Pancreas (tissue), 10 donors: ENCODE results near the gene TSEN2. TPM values are rescaled to one million over a fixed set of nuclear protein-coding genes. Genes with fewer than 3 reads are reported as not detected.
A peak's percentile ranks its signal among the peaks of the same experiment; 100 is the strongest.

Source experiments
- ATAC-seq, 4 donors: fragments of 200-7000 bp; cut with Tn5 transposase; one replicate each; pipeline versions ENCODE4 v1.8.0 to v1.9.1; 2020; ENCODE audit warnings: mild to moderate bottlenecking in 4 of 4, moderate library complexity in 4 of 4
- DNase-seq, 6 donors: peaks; one replicate each; pipeline ENCODE4 v3.0.0-alpha.2; 2020
- FAIRE-seq: peaks from 2 replicates; lab custom pipeline; 2012; peaks lifted over from hg19 to GRCh38; lab: Jason Lieb, UNC
- H3K27ac ChIP-seq, 4 donors: fragments of 200-600 bp; sonication (generic); 1 replicate in 3 of 4; 2 replicates in 1 of 4; pipeline versions ENCODE4 v1.5.0 to v1.8.0; 2020
- H3K27me3 ChIP-seq, 4 donors: fragments of 200-600 bp; one replicate each; pipeline ENCODE4 v1.8.0; 2021
- H3K36me3 ChIP-seq, 3 donors: fragments of 200-600 bp; sonication (generic) in 1 of 3; one replicate each; pipeline versions ENCODE4 v1.5.0 to v1.8.0; 2020 to 2021
- H3K4me1 ChIP-seq, 3 donors: fragments of 200-600 bp; one replicate each; pipeline ENCODE4 v1.8.0; 2021
- H3K4me3 ChIP-seq, 4 donors: fragments of 200-600 bp; sonication (generic) in 2 of 4; one replicate each; pipeline versions ENCODE4 v1.5.0 to v1.8.0; 2020 to 2021
- H3K9me3 ChIP-seq, 4 donors: fragments of 200-600 bp; one replicate each; pipeline ENCODE4 v1.8.0; 2021
- CTCF ChIP-seq, 4 donors: fragments of 200-600 bp; sonication (generic) in 3 of 4; IDR thresholded peaks; one replicate each; pipeline versions ENCODE4 v1.5.0 to v1.8.0; 2021; ENCODE audit warnings: antibody characterized with exemption in 4 of 4
- whole genome bisulfite sequencing, 2 donors: extraction: QIAGEN DNeasy Blood & Tissue Kit; methylation state at CpG; one replicate each; pipeline ENCODE4 v1.1.7; 2013; 5-methylcytosine and 5-hydroxymethylcytosine counted together
- intact Hi-C, 3 donors: fragments of 100-400 bp; cut with DNase I; formaldehyde crosslinking; loops; one replicate each; pipeline versions ENCODE4 v1.11.1 to v1.14.2; 2022
- polyA plus RNA-seq, 2 donors: library from polyadenylated mRNA; stranded (reverse); fragments of 200-250 nt; gene quantifications; one replicate each; pipeline ENCODE4 v1.2.3, GENCODE V29; 2013
- total RNA-seq, 6 donors: library from RNA; stranded (reverse); fragmentation: NEBNext Ultra II Directional in 4 of 6; extraction: Animal tissue kit (Norgen Biotek cat#: 25700) in 4 of 6; gene quantifications; one replicate each; pipeline versions ENCODE4 v1.2.1 to v1.2.4, GENCODE V29; 2021 to 2023
- donor health status: healthy with polysubstance abuse.
- donor health status: DM: no; HTN: no; CAD: no; lungs with moderate emphysema.
- donor health status: DM: no; HTN: no; CAD: no.
- donor health status: control.
- donor health status: control.
- donor health status: Bipolar disorder and iron deficiency.
- donor health status: DM: yes; HTN: yes; CAD: no.
- donor health status: DM: no; HTN: no; CAD: no.
- donor health status: DM: no; HTN: no; CAD: no.
- donor health status: DM: yes; HTN: yes; CAD: no.

TSEN2 gene
- total RNA-seq (10 to 100 TPM in 2 of 6 donors, 1 to 10 TPM in 4; 8.7 to 12.8 (median 9.1) TPM), polyA plus RNA-seq (10 to 100 TPM; 15.3 to 17.0 TPM)

DNA sequence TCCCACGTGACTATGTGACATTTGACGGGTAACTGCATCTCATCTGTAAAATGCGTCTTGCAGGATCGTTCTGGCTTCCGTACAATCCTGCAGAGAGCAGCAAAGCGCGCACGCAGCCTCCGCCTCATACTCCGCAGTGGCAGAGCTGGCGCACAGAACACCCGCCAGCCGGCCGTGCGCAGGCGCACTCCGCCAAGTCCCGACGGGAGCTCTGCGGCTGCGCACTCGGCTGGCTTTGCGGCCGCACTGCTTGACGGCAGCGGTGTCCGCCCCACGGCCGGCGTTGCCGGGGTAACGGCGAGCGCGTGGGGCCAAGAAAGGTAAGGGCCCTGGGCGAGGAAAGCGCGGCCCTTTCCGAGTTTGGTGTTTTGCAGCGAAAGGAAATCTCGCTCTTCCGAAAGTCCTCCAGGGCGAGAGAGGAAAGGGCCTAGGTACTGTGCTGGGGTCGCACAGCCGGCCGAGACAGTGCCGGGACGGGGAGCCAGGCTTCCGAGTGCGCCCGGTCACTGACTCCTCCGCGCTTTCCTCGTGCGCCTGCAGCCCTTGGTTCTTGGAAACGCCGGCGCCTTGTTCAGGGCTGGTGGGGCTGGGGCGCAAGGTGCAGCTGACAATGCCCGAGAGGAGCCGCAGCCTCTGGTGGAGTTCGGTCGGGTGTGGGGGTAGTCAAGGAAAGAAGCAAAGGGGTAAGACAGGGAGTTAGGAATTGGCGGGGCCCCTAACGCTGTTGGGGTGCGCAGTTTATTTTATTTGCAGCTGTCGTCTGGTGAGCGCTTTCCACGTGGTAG, at the start of gene TSEN2:
TSEN2 (plus strand) TSS at position 283 of the 785 bp plus-strand sequence. CDS start 5,321 bp downstream, outside the sequence.
- H3K36me3 ChIP-seq, result no peaks in the 10 kb centered on the region
- no peak for FAIRE-seq

DNA sequence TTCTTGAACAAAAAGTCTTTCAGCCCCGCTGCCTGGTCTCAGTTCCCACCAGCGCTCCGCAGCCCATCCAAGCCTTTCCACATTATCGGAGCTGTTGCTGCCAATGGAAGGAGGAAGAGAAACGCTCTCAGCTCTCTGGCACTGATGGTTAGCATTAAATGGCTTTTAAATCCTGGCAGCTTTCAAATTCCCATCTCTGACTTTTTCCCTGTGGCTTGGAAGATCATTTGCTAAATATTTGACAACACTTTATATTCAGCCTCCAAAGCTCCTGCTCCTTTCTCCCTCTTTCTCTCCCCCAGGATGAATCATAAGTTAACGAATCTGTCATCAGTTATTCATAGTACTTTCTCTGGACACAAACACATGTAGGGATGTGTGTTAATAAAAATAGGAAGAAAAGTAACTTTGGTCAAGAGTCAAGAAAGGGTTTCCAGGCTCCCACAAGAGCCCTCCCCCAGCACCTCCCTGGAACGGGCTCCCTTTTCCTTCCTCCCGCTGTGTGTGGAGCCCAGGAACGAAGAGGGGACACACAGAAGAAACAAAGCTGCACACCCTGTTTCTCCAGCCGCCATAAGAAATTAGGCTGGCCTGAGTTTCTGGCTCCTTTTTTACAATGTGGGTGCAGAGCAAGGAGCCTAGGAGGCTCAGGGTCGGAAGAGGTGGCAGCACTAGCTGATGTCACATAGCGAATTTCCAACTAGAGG, 47.6 kb upstream of the TSEN2 start:
- FAIRE-seq (no peak), ATAC-seq (peak in 1 of 4 donors; percentile 9), DNase-seq (no peak)
- H3K4me3 ChIP-seq, result no peak overlapping the region
- no peaks in the 10 kb centered on the region for H3K4me1 ChIP-seq
- WGBS, 2 donors, result 51 to 64% methylated on average over 12 of the region's 12 CpGs
- intact Hi-C loops, result no loop called here
- H3K27me3 ChIP-seq, result no peaks in the 10 kb centered on the region
- no peaks in the 10 kb centered on the region for H3K9me3 ChIP-seq
- no peak overlapping the region for H3K27ac ChIP-seq
- H3K36me3 ChIP-seq, result no peaks in the 10 kb centered on the region
- no peak for TF ChIP-seq CTCF (IDR thresholded peaks at IDR 0.05)

More for the DNA sequence above, at the start of gene TSEN2:
- peak; percentile 90 to 100 (median 97) for DNase-seq
- Histone ChIP-seq H3K27ac (peak within 1 kb of the TSS; percentile 65 to 77 (median 69)), H3K9me3 (no peaks in the 10 kb centered on the region), H3K27me3 (no peaks in the 10 kb centered on the region), H3K4me1 (peaks cover 0 to 14% (median 9%) of the 10 kb centered on the region in 3 donors), H3K4me3 (peak within 1 kb of the TSS; percentile 63 to 72 (median 64))
- intact Hi-C loops, result loop anchor here in 1 of 3 donors (5.0 kb wide), 1 partner anchor 352 kb away; no protein-coding TSS in a partner anchor
- TF ChIP-seq CTCF (IDR thresholded peaks at IDR 0.05), result no peak
- ATAC-seq, result peak; percentile 90 to 99 (median 96)
- WGBS, 2 donors, result 0% methylated on average over 68 to 69 of the region's 69 CpGs

DNA sequence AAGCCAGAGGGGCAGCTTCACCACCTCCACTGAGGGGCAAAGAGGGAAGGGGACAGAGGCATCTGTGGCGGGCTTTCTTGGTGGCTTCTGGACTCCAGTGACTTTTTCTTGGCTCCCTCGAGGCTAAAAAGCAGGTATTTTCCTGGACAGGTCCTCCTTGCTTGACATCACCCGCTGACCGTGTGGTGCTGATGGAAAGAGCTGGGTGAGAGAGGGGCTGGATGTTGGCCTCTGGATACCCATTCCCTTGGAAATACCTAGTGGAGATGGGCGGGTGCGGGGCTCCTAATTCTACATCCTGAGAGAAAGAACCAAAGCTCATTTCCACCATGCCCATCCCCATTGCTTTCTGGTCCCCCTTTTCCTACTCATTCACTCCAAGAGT, 47.1 kb upstream of the TSEN2 start:
- Histone ChIP-seq H3K4me1 (no peaks in the 10 kb centered on the region), H3K36me3 (no peaks in the 10 kb centered on the region), H3K27ac (no peak overlapping the region), H3K4me3 (no peak overlapping the region), H3K27me3 (no peaks in the 10 kb centered on the region), H3K9me3 (no peaks in the 10 kb centered on the region)
- WGBS, 2 donors, result 69 to 70% methylated on average over 6 of the region's 6 CpGs
- FAIRE-seq (no peak), ATAC-seq (no peak), DNase-seq (no peak)
- no peak for TF ChIP-seq CTCF (IDR thresholded peaks at IDR 0.05)
- intact Hi-C loops, result no loop called here

- no peaks in the 10 kb centered on the region for H3K27me3 ChIP-seq
- intact Hi-C loops, result no loop called here
- no peaks in the 10 kb centered on the region for H3K36me3 ChIP-seq
- no peak overlapping the region for H3K4me3 ChIP-seq
- TF ChIP-seq CTCF (IDR thresholded peaks at IDR 0.05), result no peak
- WGBS, 2 donors, result 74 to 84% methylated on average over 13 of the region's 13 CpGs
- FAIRE-seq, result no peak
- DNase-seq, result no peak
- no peaks in the 10 kb centered on the region for H3K9me3 ChIP-seq
- no peak overlapping the region for H3K27ac ChIP-seq
- ATAC-seq, result no peak
- no peaks in the 10 kb centered on the region for H3K4me1 ChIP-seq
Measured at GRCh38 chr3:12437861-12438260, 46.4 kb upstream of the TSEN2 start.
